ENCODE data around the gene CACNA2D4.

GRCh38 chr12:1839464-1839863 lies 79.0 kb downstream of the CACNA2D4 start:
- TF ChIP-seq POLR2AphosphoS5 (IDR thresholded peaks at IDR 0.05) = no peak
- TF ChIP-seq, protein P1, sequence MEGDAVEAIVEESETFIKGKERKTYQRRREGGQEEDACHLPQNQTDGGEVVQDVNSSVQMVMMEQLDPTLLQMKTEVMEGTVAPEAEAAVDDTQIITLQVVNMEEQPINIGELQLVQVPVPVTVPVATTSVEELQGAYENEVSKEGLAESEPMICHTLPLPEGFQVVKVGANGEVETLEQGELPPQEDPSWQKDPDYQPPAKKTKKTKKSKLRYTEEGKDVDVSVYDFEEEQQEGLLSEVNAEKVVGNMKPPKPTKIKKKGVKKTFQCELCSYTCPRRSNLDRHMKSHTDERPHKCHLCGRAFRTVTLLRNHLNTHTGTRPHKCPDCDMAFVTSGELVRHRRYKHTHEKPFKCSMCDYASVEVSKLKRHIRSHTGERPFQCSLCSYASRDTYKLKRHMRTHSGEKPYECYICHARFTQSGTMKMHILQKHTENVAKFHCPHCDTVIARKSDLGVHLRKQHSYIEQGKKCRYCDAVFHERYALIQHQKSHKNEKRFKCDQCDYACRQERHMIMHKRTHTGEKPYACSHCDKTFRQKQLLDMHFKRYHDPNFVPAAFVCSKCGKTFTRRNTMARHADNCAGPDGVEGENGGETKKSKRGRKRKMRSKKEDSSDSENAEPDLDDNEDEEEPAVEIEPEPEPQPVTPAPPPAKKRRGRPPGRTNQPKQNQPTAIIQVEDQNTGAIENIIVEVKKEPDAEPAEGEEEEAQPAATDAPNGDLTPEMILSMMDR (IDR thresholded peaks at IDR 0.05) = no peak

All from sigmoid colon (tissue), 4 donors.